ENCODE results near the gene PEDS1. TPM values are rescaled to one million over a fixed set of nuclear protein-coding genes. Genes with fewer than 3 reads are reported as not detected.
A peak's percentile ranks its signal among the peaks of the same experiment; 100 is the strongest.

The PEDS1 gene
- total RNA-seq, 1 experiment from 2014 or later = 53.8 TPM

- Histone ChIP-seq H3K9me2 (replicated peaks; ENCODE audit: low read length) (no peaks in the 10 kb centered on the region), H3F3A (ENCODE audit: low read length, unreplicated experiment) (no peaks in the 10 kb centered on the region), H3K9ac (ENCODE audit: low read length) (peak overlapping the region; percentile 58), H3K27ac (ENCODE audit: low read length) (peak overlapping the region; percentile 87), H4K20me1 (ENCODE audit: low read length) (no peaks in the 10 kb centered on the region), H3K36me3 (ENCODE audit: low read depth, low read length) (peaks cover 45% of the 10 kb centered on the region), H3K27me3 (ENCODE audit: low read length) (no peaks in the 10 kb centered on the region), H3K4me3 (ENCODE audit: low read length) (no peak overlapping the region; the same call in 1 of the 2 replicates), H2AFZ (ENCODE audit: low read length) (no peak overlapping the region), H3K9me3 (ENCODE audit: low read length) (no peaks in the 10 kb centered on the region), H3K4me1 (ENCODE audit: insufficient read depth, low read length) (peaks cover 53% of the 10 kb centered on the region), H3K4me2 (ENCODE audit: low read length) (peak overlapping the region; percentile 70), H3K79me2 (ENCODE audit: low read length) (peaks cover 96% of the 10 kb centered on the region)
- ChIA-PET POLR2A (ENCODE audit: unreplicated experiment) (no interaction called here), CTCF (no interaction called here)
- BruUV-seq (replicated peaks) = no TSS peak
- intact Hi-C loops (cut with micrococcal nuclease) = no loop called here
- TF ChIP-seq EZH2phosphoT487 (IDR thresholded peaks at IDR 0.05; ENCODE audit: borderline replicate concordance, low read length) (no peak), EZH2 (IDR thresholded peaks at IDR 0.05; ENCODE audit: low read length, unreplicated experiment) (no peak), CTCF (conservative IDR thresholded peaks at IDR 0.05; ENCODE audit: low read depth, low read length) (no peak)
- ATAC-seq (no peak), DNase-seq (no peak)
Observed at GRCh38 chr20:50146214-50146613, 7.3 kb downstream of the PEDS1 start.

- ChIA-PET POLR2A (ENCODE audit: unreplicated experiment) (no interaction called here), CTCF (no interaction called here)
- H3K4me1 ChIP-seq (ENCODE audit: insufficient read depth, low read length) = peaks cover 46% of the 10 kb centered on the region
- no TSS peak for BruUV-seq (replicated peaks)
- H3F3A ChIP-seq (ENCODE audit: low read length, unreplicated experiment) = no peaks in the 10 kb centered on the region
- H3K4me2 ChIP-seq (ENCODE audit: low read length) = no peak overlapping the region
- intact Hi-C loops (cut with micrococcal nuclease) = no loop called here
- H4K20me1 ChIP-seq (ENCODE audit: low read length) = no peaks in the 10 kb centered on the region
- H3K79me2 ChIP-seq (ENCODE audit: low read length) = peaks cover 96% of the 10 kb centered on the region
- no peak overlapping the region for H2AFZ ChIP-seq (ENCODE audit: low read length)
- DNase-seq (no peak), ATAC-seq (no peak)
- no peak overlapping the region for H3K4me3 ChIP-seq (ENCODE audit: low read length)
- no peaks in the 10 kb centered on the region for H3K27me3 ChIP-seq (ENCODE audit: low read length)
- H3K9me2 ChIP-seq (replicated peaks; ENCODE audit: low read length) = no peaks in the 10 kb centered on the region
- H3K9ac ChIP-seq (ENCODE audit: low read length) = no peak overlapping the region
- H3K27ac ChIP-seq (ENCODE audit: low read length) = no peak overlapping the region
- H3K9me3 ChIP-seq (ENCODE audit: low read length) = no peaks in the 10 kb centered on the region
- H3K36me3 ChIP-seq (ENCODE audit: low read depth, low read length) = peaks cover 51% of the 10 kb centered on the region
- TF ChIP-seq CTCF (conservative IDR thresholded peaks at IDR 0.05; ENCODE audit: low read depth, low read length) = no peak
- TF ChIP-seq EZH2phosphoT487 (IDR thresholded peaks at IDR 0.05; ENCODE audit: borderline replicate concordance, low read length) = no peak
- no peak for TF ChIP-seq EZH2 (IDR thresholded peaks at IDR 0.05; ENCODE audit: low read length, unreplicated experiment)
Observed at GRCh38 chr20:50145566-50145965, 8.0 kb downstream of the PEDS1 start.

- peak; percentile 73 for DNase-seq
- no TSS peak for BruUV-seq (replicated peaks)
- POLR2A ChIA-PET (ENCODE audit: unreplicated experiment) = interaction anchor here (0.5 to 1.5 kb wide), 3 partner anchors 10 to 334 kb away, joined by 3 to 8 read pairs (median 3); no protein-coding TSS in a partner anchor
- Histone ChIP-seq H3K4me1 (ENCODE audit: insufficient read depth, low read length) (peaks cover 35% of the 10 kb centered on the region), H4K20me1 (ENCODE audit: low read length) (no peaks in the 10 kb centered on the region), H3K9ac (ENCODE audit: low read length) (peak overlapping the region; percentile 42), H3K36me3 (ENCODE audit: low read depth, low read length) (peaks cover 56% of the 10 kb centered on the region), H3K27me3 (ENCODE audit: low read length) (no peaks in the 10 kb centered on the region), H3F3A (ENCODE audit: low read length, unreplicated experiment) (no peaks in the 10 kb centered on the region), H3K79me2 (ENCODE audit: low read length) (peaks cover 95% of the 10 kb centered on the region), H3K4me3 (ENCODE audit: low read length) (no peak overlapping the region), H3K27ac (ENCODE audit: low read length) (peak overlapping the region; percentile 66), H3K9me2 (replicated peaks; ENCODE audit: low read length) (no peaks in the 10 kb centered on the region), H2AFZ (ENCODE audit: low read length) (no peak overlapping the region), H3K9me3 (ENCODE audit: low read length) (no peaks in the 10 kb centered on the region), H3K4me2 (ENCODE audit: low read length) (peak overlapping the region; percentile 45)
- CTCF ChIA-PET = interaction anchor here (0.6 kb wide), 2 partner anchors 24 to 500 kb away, joined by 3 to 4 read pairs; no protein-coding TSS in a partner anchor
- ATAC-seq = peak; percentile 19
- intact Hi-C loops (cut with micrococcal nuclease) = no loop called here
- TF ChIP-seq EZH2phosphoT487 (IDR thresholded peaks at IDR 0.05; ENCODE audit: borderline replicate concordance, low read length) = no peak
- TF ChIP-seq EZH2 (IDR thresholded peaks at IDR 0.05; ENCODE audit: low read length, unreplicated experiment) = no peak
- TF ChIP-seq CTCF (conservative IDR thresholded peaks at IDR 0.05; ENCODE audit: low read depth, low read length) = no peak
Observed at GRCh38 chr20:50144362-50144761, 9.2 kb downstream of the PEDS1 start.
